Progenitor cell of endocrine pancreas (in vitro differentiated cells): ENCODE results near the gene TMEM176B. TPM values are rescaled to one million over a fixed set of nuclear protein-coding genes. Genes with fewer than 3 reads are reported as not detected.

Experiments used
- DNase-seq: peaks from one replicate; pipeline ENCODE4 v3.0.0; 2021; ENCODE audit warnings: low spot score; ENCODE audit not compliant: unreplicated experiment
- H3K27ac Mint-ChIP-seq: 2 replicates; pipeline ENCODE4 v1.8.0; 2021; ENCODE audit warnings: mild to moderate bottlenecking, moderate library complexity, mixed read lengths
- H3K27me3 Mint-ChIP-seq: 2 replicates; pipeline ENCODE4 v1.8.0; 2021; ENCODE audit warnings: mixed read lengths
- H3K36me3 Mint-ChIP-seq: 2 replicates; pipeline ENCODE4 v1.8.0; 2022; ENCODE audit warnings: mixed read lengths; ENCODE audit not compliant: insufficient read depth
- H3K4me1 Mint-ChIP-seq: 2 replicates; pipeline ENCODE4 v1.8.0; 2021; ENCODE audit warnings: low read depth, mixed read lengths
- H3K4me3 Mint-ChIP-seq: 2 replicates; pipeline ENCODE4 v1.8.0; 2021; ENCODE audit warnings: low read depth, mild to moderate bottlenecking, moderate library complexity, mixed read lengths
- H3K9me3 Mint-ChIP-seq: 2 replicates; pipeline ENCODE4 v1.8.0; 2021; ENCODE audit warnings: low read depth, mixed read lengths
- total RNA-seq: library from RNA; stranded (reverse); gene quantifications from 2 replicates; pipeline ENCODE4 v1.2.1, GENCODE V29; 2021
- TF ChIP-seq, protein P1 (sequence below): fragments of 200-600 bp; sonication (generic); IDR thresholded peaks from one replicate; pipeline ENCODE4 v1.5.0; 2021; ENCODE audit warnings: antibody characterized with exemption, mild to moderate bottlenecking; ENCODE audit not compliant: unreplicated experiment

Gene TMEM176B
- total RNA-seq, 1 donor from 2014 or later, result 8.9 TPM

GRCh38 chr7:150754951-150755350 is 45.2 kb downstream of the TMEM176B start:
- Mint-ChIP-seq H3K36me3 (no peaks in the 10 kb centered on the region), H3K27me3 (peaks cover 23% of the 10 kb centered on the region), H3K27ac (no peak overlapping the region), H3K9me3 (no peaks in the 10 kb centered on the region), H3K4me3 (no peak overlapping the region), H3K4me1 (no peaks in the 10 kb centered on the region)
- TF ChIP-seq, protein P1, sequence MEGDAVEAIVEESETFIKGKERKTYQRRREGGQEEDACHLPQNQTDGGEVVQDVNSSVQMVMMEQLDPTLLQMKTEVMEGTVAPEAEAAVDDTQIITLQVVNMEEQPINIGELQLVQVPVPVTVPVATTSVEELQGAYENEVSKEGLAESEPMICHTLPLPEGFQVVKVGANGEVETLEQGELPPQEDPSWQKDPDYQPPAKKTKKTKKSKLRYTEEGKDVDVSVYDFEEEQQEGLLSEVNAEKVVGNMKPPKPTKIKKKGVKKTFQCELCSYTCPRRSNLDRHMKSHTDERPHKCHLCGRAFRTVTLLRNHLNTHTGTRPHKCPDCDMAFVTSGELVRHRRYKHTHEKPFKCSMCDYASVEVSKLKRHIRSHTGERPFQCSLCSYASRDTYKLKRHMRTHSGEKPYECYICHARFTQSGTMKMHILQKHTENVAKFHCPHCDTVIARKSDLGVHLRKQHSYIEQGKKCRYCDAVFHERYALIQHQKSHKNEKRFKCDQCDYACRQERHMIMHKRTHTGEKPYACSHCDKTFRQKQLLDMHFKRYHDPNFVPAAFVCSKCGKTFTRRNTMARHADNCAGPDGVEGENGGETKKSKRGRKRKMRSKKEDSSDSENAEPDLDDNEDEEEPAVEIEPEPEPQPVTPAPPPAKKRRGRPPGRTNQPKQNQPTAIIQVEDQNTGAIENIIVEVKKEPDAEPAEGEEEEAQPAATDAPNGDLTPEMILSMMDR, result no peak
- DNase-seq, result no peak

DNA sequence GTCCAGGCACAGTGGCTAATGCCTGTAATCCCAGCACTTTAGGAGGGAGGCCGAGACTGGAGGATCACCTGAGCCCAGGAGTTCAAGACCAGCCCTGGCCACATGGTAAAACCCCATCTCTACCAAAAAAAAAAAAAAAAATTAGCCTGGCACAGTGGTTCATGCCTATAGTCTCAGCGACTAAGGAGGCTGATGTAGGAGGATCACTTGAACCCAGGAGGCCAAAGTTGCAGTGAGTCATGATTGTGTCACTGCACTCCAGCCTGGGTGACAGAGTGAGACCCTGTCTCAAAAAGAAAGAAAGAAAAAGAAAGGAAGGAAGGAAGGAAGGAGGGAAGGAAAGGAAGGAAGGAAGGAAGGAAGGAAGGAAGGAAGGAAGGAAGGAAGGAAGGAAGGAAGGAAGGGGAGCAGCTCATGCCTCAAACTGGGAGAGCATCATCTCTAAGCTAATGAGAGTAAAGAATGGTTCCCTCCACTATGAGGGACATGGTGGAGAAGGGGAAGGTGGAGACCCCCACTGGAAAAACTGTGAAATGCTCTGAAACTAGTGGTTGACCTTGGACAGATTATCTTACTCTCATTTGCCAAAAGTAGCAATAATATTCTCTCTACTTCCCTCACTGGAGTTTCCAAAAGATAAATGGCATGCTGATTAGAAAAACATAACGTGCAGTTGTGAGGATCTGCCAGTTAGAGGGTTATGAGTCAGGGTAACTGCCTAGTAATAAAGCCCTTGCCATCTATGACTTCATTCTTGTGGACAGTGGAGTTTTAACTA is 46.1 kb downstream of the TMEM176B start:
- Mint-ChIP-seq H3K9me3 (no peaks in the 10 kb centered on the region), H3K27me3 (peaks cover 32% of the 10 kb centered on the region), H3K4me1 (no peaks in the 10 kb centered on the region), H3K27ac (peak overlapping the region; percentile 81), H3K36me3 (no peaks in the 10 kb centered on the region), H3K4me3 (no peak overlapping the region)
- TF ChIP-seq, protein P1, result peak; percentile 35
- no peak for DNase-seq

- no peak for DNase-seq
- no peaks in the 10 kb centered on the region for H3K36me3 Mint-ChIP-seq
- H3K4me3 Mint-ChIP-seq, result no peak overlapping the region
- H3K4me1 Mint-ChIP-seq, result no peaks in the 10 kb centered on the region
- H3K27me3 Mint-ChIP-seq, result peaks cover 40% of the 10 kb centered on the region
- no peak overlapping the region for H3K27ac Mint-ChIP-seq
- no peaks in the 10 kb centered on the region for H3K9me3 Mint-ChIP-seq
- TF ChIP-seq, protein P1, result no peak
These were observed 46.9 kb downstream of the TMEM176B start for GRCh38 chr7:150753239-150753638.

GRCh38 chr7:150751702-150752101 is 48.5 kb downstream of the TMEM176B start:
- DNase-seq, result no peak
- Mint-ChIP-seq H3K36me3 (no peaks in the 10 kb centered on the region), H3K4me1 (no peaks in the 10 kb centered on the region), H3K9me3 (no peaks in the 10 kb centered on the region), H3K27ac (no peak overlapping the region), H3K27me3 (peaks cover 52% of the 10 kb centered on the region), H3K4me3 (no peak overlapping the region)
- TF ChIP-seq, protein P1, result no peak

DNA sequence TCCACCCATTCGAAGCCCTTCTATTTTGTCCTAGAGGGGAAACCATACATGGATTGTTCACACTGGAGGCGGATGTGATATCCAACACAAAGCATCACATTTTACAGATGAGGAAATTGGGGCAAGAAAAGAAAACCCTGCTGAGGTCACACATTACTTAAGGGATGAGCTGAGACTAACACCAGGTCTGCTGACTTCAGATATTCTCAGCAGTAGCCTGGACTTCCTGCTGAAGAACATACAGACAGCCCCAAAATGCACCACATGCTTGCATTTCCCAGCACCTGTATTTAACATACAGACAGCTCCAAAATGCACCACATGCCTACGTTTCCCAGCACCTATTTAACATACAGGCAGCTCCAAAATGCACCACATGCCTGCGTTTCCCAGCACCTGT is 51.8 kb downstream of the TMEM176B start:
- TF ChIP-seq, protein P1, result no peak
- peaks cover 67% of the 10 kb centered on the region for H3K27me3 Mint-ChIP-seq
- no peaks in the 10 kb centered on the region for H3K4me1 Mint-ChIP-seq
- H3K4me3 Mint-ChIP-seq, result no peak overlapping the region
- no peaks in the 10 kb centered on the region for H3K9me3 Mint-ChIP-seq
- H3K27ac Mint-ChIP-seq, result no peak overlapping the region
- no peak for DNase-seq
- no peaks in the 10 kb centered on the region for H3K36me3 Mint-ChIP-seq
